HS-27A (cell line): ENCODE results near the gene OBSCN.

Source experiments
- DNase-seq: peaks from one replicate; pipeline ENCODE4 v3.0.0-alpha.2; 2012; ENCODE audit warnings: low read depth, missing footprints

OBSCN gene

GRCh38 chr1:228368801-228369607 lies 161.2 kb downstream of the OBSCN start:
- no peak for DNase-seq

GRCh38 chr1:228369608-228370438 lies 162.0 kb downstream of the OBSCN start:
- no peak for DNase-seq

GRCh38 chr1:228370439-228370940 lies 162.6 kb downstream of the OBSCN start:
- no peak for DNase-seq

- DNase-seq = no peak
Observed at GRCh38 chr1:228370941-228371740, 163.3 kb downstream of the OBSCN start.

GRCh38 chr1:228371741-228372182 lies 163.9 kb downstream of the OBSCN start:
- no peak for DNase-seq

GRCh38 chr1:228372183-228373003 lies 164.5 kb downstream of the OBSCN start:
- no peak for DNase-seq

- no peak for DNase-seq
Observed at GRCh38 chr1:228373004-228373680, 165.3 kb downstream of the OBSCN start.

GRCh38 chr1:228373681-228374571 lies 166.1 kb downstream of the OBSCN start:
- no peak for DNase-seq

GRCh38 chr1:228374711-228375577 lies 167.1 kb downstream of the OBSCN start:
- no peak for DNase-seq

- no peak for DNase-seq
Observed at GRCh38 chr1:228375578-228376261, 167.9 kb downstream of the OBSCN start.

- no peak for DNase-seq
Observed at GRCh38 chr1:228376262-228376628, 168.4 kb downstream of the OBSCN start.

- DNase-seq = no peak
Observed at GRCh38 chr1:228376651-228377631, 169.1 kb downstream of the OBSCN start.

- no peak for DNase-seq
Observed at GRCh38 chr1:228377664-228378089, 169.8 kb downstream of the OBSCN start.

- DNase-seq = no peak
Observed at GRCh38 chr1:228378090-228378872, 170.4 kb downstream of the OBSCN start.

GRCh38 chr1:228378873-228379460 lies 171.1 kb downstream of the OBSCN start:
- no peak for DNase-seq
